GM21367 (cell line): ENCODE measurements around the gene QSOX1.

Experiments used
- ATAC-seq: cut with Tn5 transposase; IDR thresholded peaks from one replicate; pipeline ENCODE4 v1.9.1; 2021; ENCODE audit not compliant: unreplicated experiment

The QSOX1 gene

GRCh38 chr1:180168786-180169639 lies 14.3 kb downstream of the QSOX1 start:
- peak; percentile 88 for ATAC-seq

- no peak for ATAC-seq
These were observed 15.0 kb downstream of the QSOX1 start for GRCh38 chr1:180169640-180170195.

- no peak for ATAC-seq
These were observed 16.0 kb downstream of the QSOX1 start for GRCh38 chr1:180170546-180171151.

GRCh38 chr1:180171691-180172090 lies 17.0 kb downstream of the QSOX1 start:
- no peak for ATAC-seq

GRCh38 chr1:180173451-180173850 lies 18.8 kb downstream of the QSOX1 start:
- ATAC-seq: no peak

GRCh38 chr1:180173952-180174351 lies 19.3 kb downstream of the QSOX1 start:
- ATAC-seq: no peak

- no peak for ATAC-seq
These were observed 20.6 kb downstream of the QSOX1 start for GRCh38 chr1:180175291-180175690.

GRCh38 chr1:180175806-180176205 lies 21.1 kb downstream of the QSOX1 start:
- no peak for ATAC-seq

GRCh38 chr1:180176965-180177364 lies 22.3 kb downstream of the QSOX1 start:
- no peak for ATAC-seq

GRCh38 chr1:180177931-180178330 lies 23.3 kb downstream of the QSOX1 start:
- no peak for ATAC-seq

- ATAC-seq: no peak
These were observed 24.0 kb downstream of the QSOX1 start for GRCh38 chr1:180178511-180179161.

GRCh38 chr1:180179162-180179957 lies 24.7 kb downstream of the QSOX1 start:
- ATAC-seq: no peak

GRCh38 chr1:180181048-180181447 lies 26.4 kb downstream of the QSOX1 start:
- ATAC-seq: no peak

GRCh38 chr1:180181996-180182642 lies 27.4 kb downstream of the QSOX1 start:
- no peak for ATAC-seq

GRCh38 chr1:180182643-180183311 lies 28.1 kb downstream of the QSOX1 start:
- no peak for ATAC-seq

GRCh38 chr1:180183426-180183825 lies 28.8 kb downstream of the QSOX1 start:
- ATAC-seq: no peak

- no peak for ATAC-seq
These were observed 29.4 kb downstream of the QSOX1 start for GRCh38 chr1:180184041-180184440.

- no peak for ATAC-seq
These were observed 30.6 kb downstream of the QSOX1 start for GRCh38 chr1:180185281-180185680.

GRCh38 chr1:180185971-180186645 lies 31.4 kb downstream of the QSOX1 start:
- ATAC-seq: no peak
